MCF 10A (cell line): ENCODE measurements around the gene CNNM4. TPM values are rescaled to one million over a fixed set of nuclear protein-coding genes. Genes with fewer than 3 reads are reported as not detected.
"Not testable (repeated sequence)": the region's sequence is repeated elsewhere in the genome, so short reads cannot be mapped to it uniquely, and the experiment has no call there.

Source experiments
- BruUV-seq: library from RNA; stranded (reverse); fragments of 400-500 nt; replicated peaks from 2 replicates; lab custom pipeline; 2021; lab: Mats Ljungman, UMichigan
- CTCF ChIA-PET: fragments of 300-600 bp; sonication (Branson Sonifier 250); formaldehyde crosslinking; extraction: SDS; loops from one replicate; lab custom pipeline; 2021; ENCODE audit warnings: antibody characterized with exemption, inconsistent platforms; lab: Yijun Ruan, JAX
- POLR2A ChIA-PET: fragments of 300-600, 350-650 bp; sonication (Branson Sonifier 250); formaldehyde crosslinking; extraction: SDS; loops from one replicate; lab custom pipeline; 2020; ENCODE audit warnings: antibody characterized with exemption, inconsistent platforms; lab: Yijun Ruan, JAX
- DNase-seq: peaks from one replicate; pipeline ENCODE4 v3.0.0-alpha.2; 2018; ENCODE audit not compliant: unreplicated experiment
- H3K27ac Mint-ChIP-seq: one replicate; pipeline ENCODE4 v1.8.0; 2022; ENCODE audit warnings: mild to moderate bottlenecking, low read depth, mixed read lengths; ENCODE audit not compliant: unreplicated experiment
- H3K27me3 Mint-ChIP-seq: one replicate; pipeline ENCODE4 v1.8.0; 2022; ENCODE audit warnings: mixed read lengths; ENCODE audit not compliant: insufficient read depth, unreplicated experiment
- H3K36me3 Mint-ChIP-seq: one replicate; pipeline ENCODE4 v1.8.0; 2022; ENCODE audit warnings: mild to moderate bottlenecking, moderate library complexity, mixed read lengths; ENCODE audit not compliant: insufficient read depth, unreplicated experiment
- H3K4me1 Mint-ChIP-seq: one replicate; pipeline ENCODE4 v1.8.0; 2022; ENCODE audit warnings: mixed read lengths; ENCODE audit not compliant: insufficient read depth, unreplicated experiment
- H3K4me3 Mint-ChIP-seq: one replicate; pipeline ENCODE4 v1.8.0; 2022; ENCODE audit warnings: mild to moderate bottlenecking, moderate library complexity, mixed read lengths; ENCODE audit not compliant: unreplicated experiment
- H3K9me3 Mint-ChIP-seq: one replicate; pipeline ENCODE4 v1.8.0; 2022; ENCODE audit warnings: mixed read lengths; ENCODE audit not compliant: unreplicated experiment
- intact Hi-C: fragments of 100-400 bp; cut with micrococcal nuclease; formaldehyde crosslinking; loops from 2 replicates; pipeline ENCODE4 v1.14.1; 2022
- total RNA-seq: library from RNA; stranded (reverse); gene quantifications from 2 replicates; pipeline ENCODE4 v1.2.3, GENCODE V29; 2022
- TF ChIP-seq, protein P1 (sequence below): fragments of 200-600 bp; IDR thresholded peaks from one replicate; pipeline ENCODE4 v1.8.0; 2022; ENCODE audit warnings: antibody characterized with exemption, mild to moderate bottlenecking; ENCODE audit not compliant: unreplicated experiment

The CNNM4 gene
- total RNA-seq, 1 experiment from 2014 or later = 5.0 TPM

DNA sequence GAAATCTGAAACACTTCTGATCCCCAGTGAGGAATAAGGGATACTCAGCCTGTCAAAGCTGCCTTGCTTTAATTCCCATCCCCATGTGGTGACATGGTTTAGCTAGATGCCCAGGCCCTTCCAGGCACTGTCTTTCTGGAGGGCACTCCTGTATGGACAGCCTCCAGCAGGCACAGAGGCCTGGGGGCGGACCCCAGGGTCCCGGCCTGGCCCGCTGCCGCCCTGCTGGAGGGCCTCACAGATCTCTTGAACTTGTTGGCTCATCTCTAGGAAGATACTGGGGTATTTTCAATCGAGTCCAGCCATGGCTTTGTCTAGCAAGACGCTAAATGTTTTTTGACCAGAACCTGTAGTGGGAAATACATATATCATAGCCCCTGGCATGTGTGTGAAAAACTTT, 34.4 kb downstream of the CNNM4 start:
- Mint-ChIP-seq H3K27me3 (no peaks in the 10 kb centered on the region), H3K9me3 (no peaks in the 10 kb centered on the region), H3K4me3 (no peak overlapping the region), H3K36me3 (no peaks in the 10 kb centered on the region), H3K27ac (no peak overlapping the region), H3K4me1 (no peaks in the 10 kb centered on the region)
- TF ChIP-seq, protein P1, sequence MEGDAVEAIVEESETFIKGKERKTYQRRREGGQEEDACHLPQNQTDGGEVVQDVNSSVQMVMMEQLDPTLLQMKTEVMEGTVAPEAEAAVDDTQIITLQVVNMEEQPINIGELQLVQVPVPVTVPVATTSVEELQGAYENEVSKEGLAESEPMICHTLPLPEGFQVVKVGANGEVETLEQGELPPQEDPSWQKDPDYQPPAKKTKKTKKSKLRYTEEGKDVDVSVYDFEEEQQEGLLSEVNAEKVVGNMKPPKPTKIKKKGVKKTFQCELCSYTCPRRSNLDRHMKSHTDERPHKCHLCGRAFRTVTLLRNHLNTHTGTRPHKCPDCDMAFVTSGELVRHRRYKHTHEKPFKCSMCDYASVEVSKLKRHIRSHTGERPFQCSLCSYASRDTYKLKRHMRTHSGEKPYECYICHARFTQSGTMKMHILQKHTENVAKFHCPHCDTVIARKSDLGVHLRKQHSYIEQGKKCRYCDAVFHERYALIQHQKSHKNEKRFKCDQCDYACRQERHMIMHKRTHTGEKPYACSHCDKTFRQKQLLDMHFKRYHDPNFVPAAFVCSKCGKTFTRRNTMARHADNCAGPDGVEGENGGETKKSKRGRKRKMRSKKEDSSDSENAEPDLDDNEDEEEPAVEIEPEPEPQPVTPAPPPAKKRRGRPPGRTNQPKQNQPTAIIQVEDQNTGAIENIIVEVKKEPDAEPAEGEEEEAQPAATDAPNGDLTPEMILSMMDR = no peak
- CTCF ChIA-PET = interaction anchor here (0.7 kb wide), 1 partner anchor 334 kb away, joined by 3 read pairs; no protein-coding TSS in a partner anchor
- POLR2A ChIA-PET = no interaction called here
- BruUV-seq = no TSS peak
- no peak for DNase-seq
- intact Hi-C loops = no loop called here

DNA sequence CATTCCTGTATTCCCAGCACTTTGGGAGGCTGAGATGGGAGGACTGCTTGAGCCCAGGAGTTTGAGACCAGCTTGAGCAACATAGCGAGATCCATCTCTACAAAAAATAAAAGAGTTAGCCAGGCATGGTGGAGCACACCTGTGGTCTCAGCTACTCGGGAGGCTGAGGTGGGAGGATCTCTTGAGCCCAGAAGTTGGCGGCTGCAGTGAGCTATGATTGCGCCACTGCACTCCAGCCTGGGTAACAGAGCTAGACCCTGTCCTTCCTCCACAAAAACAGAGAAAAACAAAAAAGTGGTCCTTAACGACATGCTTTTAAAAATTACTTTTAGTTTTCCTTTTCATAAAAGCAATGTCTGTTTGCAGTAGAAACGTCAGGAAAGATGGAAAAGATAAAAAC, 35.8 kb downstream of the CNNM4 start:
- H3K4me1 Mint-ChIP-seq, H3K27me3 Mint-ChIP-seq, H3K36me3 Mint-ChIP-seq, H3K9me3 Mint-ChIP-seq, BruUV-seq, H3K27ac Mint-ChIP-seq, POLR2A ChIA-PET, DNase-seq, intact Hi-C loops, H3K4me3 Mint-ChIP-seq: not testable (repeated sequence)
- CTCF ChIA-PET = interaction anchor here (1.0 kb wide), 1 partner anchor 35 kb away, joined by 4 read pairs; no protein-coding TSS in a partner anchor

DNA sequence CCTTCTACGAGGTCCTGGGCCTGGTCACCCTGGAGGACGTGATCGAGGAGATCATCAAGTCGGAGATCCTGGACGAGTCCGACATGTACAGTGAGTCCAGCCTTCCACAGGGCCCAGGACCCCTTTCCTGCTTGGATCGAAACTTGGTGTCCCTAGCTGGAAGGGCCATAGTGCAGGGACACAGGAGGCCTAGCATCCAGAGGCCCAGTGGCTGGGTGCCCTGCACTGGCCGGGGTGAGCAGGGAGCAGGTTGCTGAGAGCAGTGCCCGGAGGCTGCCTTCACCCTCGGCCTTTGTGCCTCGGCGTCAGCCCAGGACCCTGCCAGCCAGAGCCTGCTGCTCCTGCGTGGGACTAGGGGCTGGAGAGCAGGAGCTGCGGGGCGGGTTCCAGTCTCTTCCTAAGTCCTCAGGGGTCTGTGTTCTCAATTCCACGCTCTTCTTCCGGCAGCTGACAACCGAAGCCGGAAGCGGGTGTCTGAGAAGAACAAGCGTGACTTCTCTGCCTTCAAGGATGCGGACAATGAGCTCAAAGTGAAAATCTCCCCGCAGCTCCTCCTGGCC, 36.4 kb downstream of the CNNM4 start:
- ChIA-PET CTCF (interaction anchor here (0.7 to 1.0 kb wide), 3 partner anchors 126 to 1671 kb away, joined by 3 read pairs; no protein-coding TSS in a partner anchor), POLR2A (interaction anchor here (1.9 kb wide), 1 partner anchor 10 kb away, joined by 5 read pairs; no protein-coding TSS in a partner anchor)
- no peak for DNase-seq
- TF ChIP-seq, protein P1 = no peak
- H3K4me1 Mint-ChIP-seq = no peaks in the 10 kb centered on the region
- H3K27ac Mint-ChIP-seq = no peak overlapping the region
- BruUV-seq = no TSS peak
- H3K36me3 Mint-ChIP-seq = no peaks in the 10 kb centered on the region
- H3K27me3 Mint-ChIP-seq = no peaks in the 10 kb centered on the region
- H3K4me3 Mint-ChIP-seq = no peak overlapping the region
- intact Hi-C loops = no loop called here
- H3K9me3 Mint-ChIP-seq = no peaks in the 10 kb centered on the region

DNA sequence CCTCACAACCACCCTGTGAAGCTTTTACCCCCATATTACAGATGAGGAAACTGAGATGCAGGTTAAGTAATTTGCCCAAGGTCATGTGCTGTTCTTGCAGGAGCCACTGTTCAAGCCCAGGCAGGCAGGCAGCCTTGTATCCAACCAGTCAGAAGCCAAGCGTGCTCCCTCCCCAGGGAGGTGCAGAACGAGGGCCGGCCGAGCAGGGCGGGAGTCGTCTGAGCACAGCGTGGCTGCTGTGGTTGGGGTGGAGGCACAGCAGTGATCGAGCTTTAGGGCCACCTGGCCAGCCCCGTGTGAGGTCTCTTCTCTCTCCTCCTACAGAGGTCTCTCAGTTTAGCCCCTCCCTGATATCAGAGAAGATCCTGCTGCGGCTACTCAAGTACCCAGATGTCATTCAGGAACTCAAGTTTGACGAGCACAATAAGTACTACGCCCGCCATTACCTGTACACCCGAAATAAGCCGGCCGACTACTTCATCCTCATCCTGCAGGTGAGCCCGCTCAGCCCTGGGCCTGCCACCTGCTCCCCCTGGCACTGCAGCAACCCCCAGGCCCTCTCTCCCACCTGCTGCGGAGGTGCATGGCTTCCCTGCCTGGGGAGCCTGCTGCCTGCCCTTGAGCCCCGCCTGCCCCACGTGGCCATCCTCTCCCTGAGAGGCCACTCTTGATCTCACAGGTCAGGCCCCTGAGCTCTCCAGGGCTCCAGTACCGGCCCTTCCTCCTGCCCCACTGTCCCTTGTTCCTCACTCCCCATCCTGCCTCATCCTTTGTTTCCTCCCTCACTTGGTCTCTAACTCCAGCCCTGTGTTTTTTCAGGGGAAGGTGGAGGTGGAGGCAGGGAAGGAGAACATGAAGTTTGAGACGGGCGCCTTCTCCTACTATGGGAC, 38.3 kb downstream of the CNNM4 start:
- no peak for DNase-seq
- no peaks in the 10 kb centered on the region for H3K9me3 Mint-ChIP-seq
- H3K4me3 Mint-ChIP-seq = no peak overlapping the region
- H3K27me3 Mint-ChIP-seq = no peaks in the 10 kb centered on the region
- no peaks in the 10 kb centered on the region for H3K4me1 Mint-ChIP-seq
- ChIA-PET CTCF (interaction anchor here (0.6 to 2.6 kb wide), 8 partner anchors 15 to 195 kb away, joined by 3 to 15 read pairs (median 4); no protein-coding TSS in a partner anchor), POLR2A (interaction anchor here (1.9 kb wide), 1 partner anchor 12 kb away, joined by 5 read pairs; no protein-coding TSS in a partner anchor)
- intact Hi-C loops = no loop called here
- TF ChIP-seq, protein P1 = no peak
- no TSS peak for BruUV-seq
- no peaks in the 10 kb centered on the region for H3K36me3 Mint-ChIP-seq
- H3K27ac Mint-ChIP-seq = no peak overlapping the region
